ENCODE measurements around the gene SKI.

The SKI gene

DNA sequence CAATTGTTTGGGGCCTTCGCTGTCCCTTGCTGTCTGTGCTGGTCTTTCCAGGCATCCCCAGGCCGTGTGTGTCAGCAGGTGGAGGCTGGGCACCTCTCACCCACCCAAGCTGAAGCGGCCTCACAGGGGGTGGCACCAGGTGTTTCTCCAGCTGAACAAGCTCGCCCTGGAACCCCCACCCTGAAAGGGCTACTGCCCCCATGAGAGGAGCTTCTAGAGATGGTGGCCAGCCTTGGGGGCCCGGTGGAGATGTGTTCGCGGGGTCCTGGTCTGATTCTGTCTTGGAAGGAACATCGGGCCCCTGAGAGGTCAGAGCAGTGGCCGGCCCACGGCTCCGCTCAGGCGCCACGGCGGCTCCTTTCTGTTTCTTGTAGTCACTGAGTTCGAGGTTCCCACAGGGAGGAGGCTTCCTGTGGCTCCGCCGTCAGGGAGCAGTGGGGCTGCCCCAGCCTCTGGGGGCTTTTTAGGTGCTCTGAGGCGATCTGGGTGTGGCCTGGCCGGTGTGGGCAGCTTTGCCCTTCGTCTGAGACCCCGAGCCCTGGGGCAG, 46.9 kb downstream of the SKI start:
- no peak for DNase-seq (ENCODE audit: low read depth)

DNA sequence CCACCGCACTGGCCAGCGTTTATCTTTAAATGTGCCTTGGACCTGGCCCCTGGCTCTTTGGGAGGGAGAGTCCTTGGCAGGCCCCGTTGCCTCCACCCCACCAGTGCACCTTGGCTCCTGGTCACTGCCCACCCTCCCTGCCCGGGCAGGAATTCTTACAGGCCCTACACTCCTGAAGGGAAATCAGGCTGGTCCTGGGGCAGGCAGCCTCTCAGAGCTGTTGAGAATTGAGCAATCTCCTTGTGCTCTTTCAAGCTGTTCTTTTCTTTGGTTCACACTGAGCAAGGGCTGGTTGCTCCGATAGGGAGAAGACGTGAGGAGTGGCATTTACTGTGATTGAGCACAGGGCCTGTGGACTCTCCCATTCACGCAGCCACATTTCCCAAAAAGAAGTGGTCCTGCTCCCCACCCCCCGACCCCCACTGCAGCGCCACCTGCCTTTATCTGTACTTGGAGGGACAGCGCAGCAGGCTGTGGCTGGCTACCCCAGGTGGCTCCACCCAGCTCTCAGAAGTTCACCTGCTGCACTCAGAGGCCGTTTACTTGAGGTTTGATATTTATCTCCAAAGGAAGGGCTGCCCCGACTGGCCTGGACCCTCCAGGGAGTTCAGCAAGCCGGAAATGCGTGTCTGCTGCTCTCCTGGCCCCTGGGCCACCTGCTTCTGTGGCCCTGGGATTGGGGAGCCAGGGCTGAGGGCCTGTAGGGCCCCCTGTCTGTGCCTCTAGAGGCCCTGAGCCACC, 47.8 kb downstream of the SKI start:
- no peak for DNase-seq (ENCODE audit: low read depth)

- DNase-seq (ENCODE audit: low read depth) = no peak
Observed at GRCh38 chr1:2276803-2277580, 48.9 kb downstream of the SKI start.

DNA sequence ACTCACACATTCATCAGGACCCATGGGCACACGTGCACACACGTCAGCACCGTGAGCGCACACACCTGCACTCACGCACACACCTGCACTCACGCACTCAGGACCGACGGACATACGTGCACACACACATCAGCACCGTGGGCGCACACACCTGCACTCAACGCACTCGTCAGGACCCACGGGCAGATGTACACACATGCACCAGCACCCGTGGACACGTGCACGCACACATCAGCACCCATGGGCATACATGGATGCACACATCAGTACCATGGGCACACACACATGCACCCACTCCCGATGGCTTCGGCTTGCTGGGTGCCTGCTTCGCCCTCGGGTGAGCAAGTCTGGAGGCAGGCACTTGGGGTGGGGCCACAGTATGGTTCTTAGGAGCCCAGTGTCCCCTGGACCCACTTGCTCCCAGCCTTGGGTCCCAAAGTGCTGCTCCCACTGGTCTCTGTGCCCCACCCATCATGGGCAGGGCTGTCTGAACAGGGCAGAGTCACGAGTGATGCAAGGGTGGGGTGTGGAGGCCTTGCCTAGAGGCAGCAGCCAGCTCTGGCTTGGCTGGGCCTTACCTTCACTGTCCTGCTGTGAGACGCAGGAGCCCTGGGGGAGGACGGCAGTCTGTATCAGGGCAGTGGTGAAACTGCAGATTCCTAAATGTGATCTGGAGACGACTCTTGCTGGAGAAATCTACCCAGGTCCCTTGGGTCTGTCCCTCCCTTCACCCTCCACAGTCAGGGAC, 49.8 kb downstream of the SKI start:
- DNase-seq (ENCODE audit: low read depth) = no peak

DNA sequence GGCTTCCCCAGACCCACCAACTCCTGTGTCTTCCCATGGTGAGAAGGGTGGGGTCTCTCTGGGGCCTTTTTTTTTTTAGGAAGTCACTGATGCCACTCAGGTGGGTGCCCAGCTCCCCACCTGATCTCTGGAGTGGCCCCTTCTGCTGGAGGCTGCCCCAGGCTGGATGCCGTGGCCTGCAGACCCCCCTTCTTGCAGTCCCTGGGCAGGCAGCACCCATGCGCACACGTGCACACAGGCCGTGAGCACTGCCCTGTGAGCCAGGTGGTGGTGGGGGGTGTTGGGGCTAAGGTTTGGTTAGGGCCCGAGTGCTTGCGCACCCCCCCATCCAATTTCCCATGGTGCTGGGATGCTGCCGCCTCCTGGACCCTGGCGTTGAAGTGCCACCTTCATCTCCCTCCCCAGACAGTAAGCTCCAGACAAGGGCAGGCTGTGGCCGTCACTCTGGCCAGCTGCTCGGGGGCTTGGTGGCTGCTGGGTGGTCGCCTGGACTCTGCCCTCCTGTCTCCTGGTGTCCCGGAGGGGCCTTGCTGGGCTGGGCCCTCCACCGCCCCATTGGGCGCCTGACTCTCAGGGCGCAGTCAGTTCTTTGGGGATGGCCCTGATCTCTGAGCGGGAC, 50.6 kb downstream of the SKI start:
- DNase-seq (ENCODE audit: low read depth) = no peak

GRCh38 chr1:2279210-2279639, 51.1 kb downstream of the SKI start:
- DNase-seq (ENCODE audit: low read depth) = no peak

DNA sequence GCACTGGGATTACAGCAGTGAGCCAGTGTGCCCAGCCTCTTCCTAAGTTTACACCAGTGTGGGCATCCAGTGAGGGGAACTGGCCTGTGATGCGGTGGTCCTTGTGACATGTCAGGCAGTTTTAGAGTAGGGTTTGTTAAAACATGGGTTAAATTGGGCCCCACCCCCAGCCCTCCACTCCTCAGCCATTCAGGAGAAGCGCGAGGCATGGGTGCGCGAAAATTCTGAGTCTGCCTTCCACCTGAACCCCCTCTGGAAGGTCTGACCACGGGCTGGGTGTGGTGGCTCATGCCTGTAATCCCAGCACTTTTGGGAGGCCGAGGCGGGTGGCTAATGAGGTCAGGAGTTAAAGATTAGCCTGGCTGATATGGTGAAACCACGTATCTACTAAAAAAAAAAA, 51.7 kb downstream of the SKI start:
- no peak for DNase-seq (ENCODE audit: low read depth)

DNA sequence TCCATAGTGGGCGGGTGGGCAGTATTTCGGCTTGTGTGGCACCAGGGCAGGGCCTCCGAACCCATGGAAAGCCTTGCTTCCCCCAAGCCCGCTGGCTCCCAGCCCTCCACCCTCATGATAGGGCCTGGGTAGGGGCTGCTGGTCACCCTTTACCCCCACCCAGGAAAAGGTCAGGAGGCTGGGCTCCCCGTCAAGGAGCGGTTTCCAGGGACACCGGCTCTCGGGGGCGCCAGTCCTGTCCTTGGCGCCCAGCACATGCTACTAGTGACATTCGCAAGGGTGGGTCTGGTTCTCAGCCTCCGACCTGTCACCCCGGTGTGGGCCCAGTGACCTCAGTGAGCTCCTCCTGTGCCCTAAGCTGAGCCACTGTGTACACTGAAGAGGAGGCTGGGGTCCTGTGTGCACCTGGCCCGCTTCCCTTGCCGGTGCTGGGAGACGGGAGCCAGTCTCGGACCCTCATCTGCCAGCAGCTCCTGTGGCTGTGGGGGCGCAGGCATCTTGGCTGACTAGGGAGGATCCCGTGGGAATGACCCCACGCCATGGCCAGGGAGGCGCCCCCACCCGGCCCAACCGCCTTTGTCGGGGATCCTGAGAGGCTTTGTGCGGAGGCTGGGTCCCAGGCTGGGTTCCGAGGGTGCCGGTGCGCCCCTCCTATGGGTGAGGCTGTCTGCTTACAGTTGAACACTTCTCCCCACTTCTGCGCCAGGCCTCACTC, 54.6 kb downstream of the SKI start:
- DNase-seq (ENCODE audit: low read depth) = no peak

- no peak for DNase-seq (ENCODE audit: low read depth)
Observed at GRCh38 chr1:2283371-2283990, 55.4 kb downstream of the SKI start.

DNA sequence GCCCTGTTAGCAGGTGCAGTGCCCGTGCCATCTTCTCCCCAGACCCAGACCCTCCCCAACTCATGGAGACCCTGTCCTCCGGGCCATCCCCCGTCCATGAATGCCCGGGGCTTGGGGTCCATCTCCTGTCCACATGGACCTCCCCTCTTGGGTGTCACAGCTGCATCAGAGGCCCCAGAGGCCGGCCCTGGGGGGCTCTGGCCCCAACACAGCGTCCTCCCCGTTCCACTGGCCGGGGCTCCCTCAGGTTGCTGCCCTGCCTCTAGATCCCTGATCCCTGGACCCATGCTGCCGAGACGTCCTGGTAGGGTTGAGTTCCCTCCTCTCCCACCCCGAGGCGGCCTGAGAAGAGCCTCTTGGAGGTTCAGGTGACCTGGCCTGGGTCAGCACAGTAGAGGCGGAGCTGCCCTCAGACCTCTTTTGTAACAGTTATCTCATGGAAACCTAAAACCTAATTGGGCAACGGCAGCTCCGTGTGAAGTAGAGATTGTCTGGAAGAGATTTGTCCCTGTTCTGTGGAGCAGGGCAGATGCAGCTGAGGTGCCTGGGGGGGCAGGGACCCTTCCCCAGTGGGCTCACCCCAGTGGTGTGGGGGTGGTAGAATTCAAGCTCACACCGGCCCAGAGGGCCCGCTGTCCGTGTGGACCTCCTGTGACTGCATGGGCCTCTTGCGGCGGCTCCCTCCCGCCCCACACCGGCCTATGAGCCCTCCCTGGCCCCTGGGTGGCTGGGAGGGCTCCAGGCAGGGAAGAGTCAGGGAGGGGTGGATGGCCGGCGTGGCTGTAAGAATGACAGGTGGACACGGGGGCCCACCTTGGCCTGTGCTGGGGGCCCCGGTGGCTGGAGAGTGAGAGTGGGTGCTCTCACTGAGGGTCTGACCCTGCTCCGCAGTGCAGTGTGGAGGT, 56.1 kb downstream of the SKI start:
- DNase-seq (ENCODE audit: low read depth) = no peak

DNA sequence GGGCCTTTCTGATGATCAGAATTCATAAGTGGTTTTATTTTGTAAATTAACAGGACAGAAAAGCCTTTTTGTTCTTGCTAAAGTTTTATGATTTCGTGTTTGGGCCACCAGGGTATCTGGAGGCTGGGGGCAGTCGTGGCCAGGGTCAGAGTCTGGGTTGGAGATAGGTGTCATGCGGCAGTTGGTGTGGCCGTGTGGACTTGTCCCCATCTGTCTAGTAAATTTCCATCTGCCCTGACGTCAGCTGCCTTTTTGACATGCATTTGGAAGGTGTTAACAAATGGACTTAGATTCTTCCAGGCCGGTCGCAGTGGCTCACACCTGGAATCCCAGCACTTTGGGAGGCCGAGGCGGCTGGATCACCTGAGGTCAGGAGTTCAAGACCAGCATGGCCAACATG, 56.8 kb downstream of the SKI start:
- DNase-seq (ENCODE audit: low read depth) = no peak

DNA sequence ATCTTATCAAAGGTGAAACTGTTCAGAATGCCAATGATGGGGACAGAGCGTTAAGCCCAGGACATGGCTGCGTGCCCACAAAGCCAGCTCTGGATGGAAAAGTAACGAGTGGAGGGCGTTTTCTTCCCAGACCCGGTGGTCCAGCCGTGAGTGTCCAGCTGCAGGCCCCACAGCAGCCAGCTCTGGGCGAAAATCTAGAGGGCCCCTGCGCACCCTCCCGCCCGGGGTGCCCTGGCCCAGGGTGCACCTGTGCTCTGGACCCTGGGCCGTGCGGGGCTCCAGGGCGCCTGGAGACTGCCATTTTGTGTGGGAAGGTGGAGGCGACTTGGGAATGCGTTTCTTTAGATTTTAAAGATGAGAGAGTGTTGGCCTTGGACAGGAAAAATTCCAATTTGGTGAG, 58.8 kb downstream of the SKI start:
- DNase-seq (ENCODE audit: low read depth) = no peak

GRCh38 chr1:2287649-2288048, 59.5 kb downstream of the SKI start:
- no peak for DNase-seq (ENCODE audit: low read depth)

- no peak for DNase-seq (ENCODE audit: low read depth)
Observed at GRCh38 chr1:2288311-2288710, 60.2 kb downstream of the SKI start.

- DNase-seq (ENCODE audit: low read depth) = no peak
Observed at GRCh38 chr1:2288816-2289536, 60.9 kb downstream of the SKI start.

GRCh38 chr1:2289607-2290006, 61.5 kb downstream of the SKI start:
- DNase-seq (ENCODE audit: low read depth) = no peak

DNA sequence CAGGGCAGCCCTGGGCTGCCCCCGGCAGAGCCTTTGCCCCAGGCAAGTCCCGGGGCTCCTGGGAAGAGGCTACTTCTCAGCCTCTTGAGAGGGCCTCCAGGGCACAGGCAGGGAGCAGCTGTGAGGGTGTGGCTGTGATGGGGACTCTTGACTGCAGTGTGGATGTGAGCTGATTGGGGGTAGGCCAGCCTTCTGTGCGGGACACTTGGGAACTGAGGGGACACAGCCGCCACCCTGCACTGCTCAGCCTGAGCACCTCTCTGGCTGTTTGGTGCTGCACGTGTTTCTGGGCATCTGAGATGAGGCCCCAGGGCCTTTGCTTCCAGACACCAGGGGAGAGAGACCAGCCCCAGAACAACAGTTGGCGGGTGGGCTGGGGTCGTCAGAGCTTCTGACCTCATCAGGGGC, 62.1 kb downstream of the SKI start:
- no peak for DNase-seq (ENCODE audit: low read depth)

- peak; percentile 69 for DNase-seq (ENCODE audit: low read depth)
Observed at GRCh38 chr1:2290595-2291510, 62.7 kb downstream of the SKI start.
